DMS79 (cell line): ENCODE data around the gene TOMM6.
A peak's percentile ranks its signal among the peaks of the same experiment; 100 is the strongest.
"Not testable (repeated sequence)": the region's sequence is repeated elsewhere in the genome, so short reads cannot be mapped to it uniquely, and the experiment has no call there.

Experiments
- DNase-seq: peaks from one replicate; lab custom pipeline; 2025; lab: John Stamatoyannopoulos, UW

The TOMM6 gene

DNA sequence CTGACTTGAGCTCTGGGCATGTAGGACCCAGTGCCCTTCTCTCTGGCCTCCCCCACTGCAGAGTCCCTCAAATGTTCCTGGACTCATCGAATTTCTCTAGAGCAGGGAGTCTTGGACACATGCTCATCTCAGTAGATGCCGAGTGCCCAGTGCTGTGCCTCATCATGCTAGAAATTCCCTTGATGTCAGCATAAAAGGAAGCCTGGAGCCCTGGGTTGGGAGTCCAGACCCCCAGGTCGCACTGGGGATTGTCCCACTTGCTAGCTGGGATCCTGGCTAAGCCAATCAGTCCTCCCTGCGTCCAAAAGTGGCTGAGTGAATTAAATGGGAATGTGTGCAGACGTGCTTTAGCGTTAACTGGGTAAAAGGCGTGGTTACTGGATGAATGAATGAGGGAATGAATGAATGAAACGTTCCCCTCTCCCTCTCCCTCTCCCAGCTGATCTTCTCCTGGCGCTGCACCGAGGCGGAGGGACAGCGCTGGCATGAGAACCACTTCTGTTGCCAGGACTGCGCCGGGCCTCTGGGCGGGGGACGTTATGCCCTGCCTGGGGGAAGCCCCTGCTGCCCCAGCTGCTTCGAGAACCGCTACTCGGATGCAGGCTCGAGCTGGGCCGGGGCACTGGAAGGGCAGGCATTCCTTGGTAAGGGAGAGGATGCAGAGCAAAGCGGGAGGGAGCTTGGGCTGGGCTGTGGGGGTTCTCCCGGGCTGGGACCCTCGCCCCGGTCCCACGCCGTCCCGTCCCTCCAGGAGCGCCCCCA is 1.6 kb upstream of the TOMM6 start:
- no peak for DNase-seq

DNA sequence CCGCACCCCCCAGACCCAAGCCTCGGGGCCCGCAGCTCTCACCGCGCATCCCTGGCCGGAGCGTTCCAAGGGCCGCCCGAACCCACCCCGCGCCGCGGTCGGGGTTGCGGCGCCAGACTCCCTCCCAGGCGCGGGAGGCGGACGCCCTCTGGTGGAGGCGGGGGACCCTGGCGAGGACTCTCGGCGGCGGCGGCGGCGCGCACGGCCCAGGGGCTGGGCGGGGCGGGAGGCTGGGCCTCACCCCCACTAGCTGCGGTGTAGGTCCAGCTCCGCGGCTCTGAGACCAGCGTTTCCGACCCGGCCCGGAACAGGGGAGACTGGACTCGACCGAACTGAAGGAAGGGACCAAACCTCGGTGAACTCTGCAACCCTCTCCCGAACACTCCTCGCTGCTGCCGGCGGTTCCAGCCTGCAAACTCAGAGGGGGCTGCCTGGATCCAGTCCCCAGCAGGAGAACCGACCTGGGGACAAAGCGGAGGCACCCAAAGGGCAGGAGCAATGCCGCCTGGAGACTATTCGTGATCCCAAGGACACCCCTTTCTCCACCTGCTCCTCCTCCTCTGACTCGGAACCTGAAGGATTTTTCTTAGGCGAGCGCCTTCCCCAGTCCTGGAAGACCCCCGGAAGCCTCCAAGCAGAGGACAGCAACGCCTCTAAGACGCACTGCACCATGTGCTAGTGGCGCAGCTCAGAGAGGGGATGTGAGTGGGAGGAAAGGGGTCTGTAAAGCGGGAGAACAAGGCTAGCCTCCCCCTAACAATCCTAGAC is 859 bp upstream of the TOMM6 start:
- DNase-seq = no peak

DNA sequence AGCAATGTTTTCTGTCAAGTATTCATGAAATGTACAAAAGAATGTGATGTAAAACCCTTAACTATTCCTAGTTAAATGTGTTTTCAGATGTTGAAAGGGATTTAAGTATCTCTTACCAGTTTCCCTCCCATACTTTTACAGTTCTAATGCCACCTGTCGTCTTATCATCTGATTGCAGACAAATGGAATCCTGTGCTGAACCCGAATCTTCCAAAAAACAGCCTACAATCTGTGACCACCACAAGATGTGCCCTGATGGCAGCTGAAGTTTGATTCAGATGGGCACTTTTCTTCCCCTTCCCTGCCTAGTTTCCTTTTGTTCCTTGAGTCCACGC is 1.9 kb downstream of the TOMM6 start:
- DNase-seq = no peak

DNA sequence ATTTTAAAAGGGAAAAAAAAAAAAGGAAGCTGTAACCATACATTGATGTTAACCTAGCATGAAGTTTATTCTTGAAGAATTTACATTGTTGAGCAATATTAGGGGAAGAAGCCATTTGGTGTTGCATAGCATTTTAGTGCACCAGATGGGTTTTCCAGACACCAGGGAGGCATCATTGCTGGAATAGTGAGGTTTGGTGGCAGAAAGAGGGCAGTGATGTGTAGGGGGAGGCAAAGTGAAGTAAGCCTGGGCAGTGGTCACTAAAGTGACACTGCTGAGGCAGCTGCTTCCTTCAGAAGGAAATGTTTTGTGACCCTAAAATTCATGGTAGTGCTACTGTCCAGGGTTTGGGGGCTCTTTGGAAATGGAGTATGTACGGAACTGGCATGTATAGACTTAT is 2.6 kb downstream of the TOMM6 start:
- no peak for DNase-seq

DNA sequence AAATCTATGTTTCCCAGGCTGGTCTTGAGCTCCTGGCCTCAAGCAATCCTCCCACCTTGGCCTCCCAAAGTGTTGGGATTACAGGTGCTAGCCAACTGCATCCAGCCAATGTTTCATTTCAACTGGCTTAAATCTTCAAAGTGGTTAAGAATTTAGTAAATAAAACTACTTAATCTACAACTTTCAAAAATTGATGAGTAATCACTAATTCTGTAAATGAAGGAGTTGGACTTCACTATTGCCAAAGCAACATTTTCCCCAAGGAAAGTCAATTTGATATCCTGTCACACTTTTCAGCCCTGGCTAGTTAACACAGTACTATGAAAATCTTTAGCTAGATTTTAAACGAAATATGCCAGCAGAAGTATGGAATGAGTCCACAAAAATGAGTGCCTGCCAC is 3.8 kb downstream of the TOMM6 start:
- DNase-seq = no peak

DNA sequence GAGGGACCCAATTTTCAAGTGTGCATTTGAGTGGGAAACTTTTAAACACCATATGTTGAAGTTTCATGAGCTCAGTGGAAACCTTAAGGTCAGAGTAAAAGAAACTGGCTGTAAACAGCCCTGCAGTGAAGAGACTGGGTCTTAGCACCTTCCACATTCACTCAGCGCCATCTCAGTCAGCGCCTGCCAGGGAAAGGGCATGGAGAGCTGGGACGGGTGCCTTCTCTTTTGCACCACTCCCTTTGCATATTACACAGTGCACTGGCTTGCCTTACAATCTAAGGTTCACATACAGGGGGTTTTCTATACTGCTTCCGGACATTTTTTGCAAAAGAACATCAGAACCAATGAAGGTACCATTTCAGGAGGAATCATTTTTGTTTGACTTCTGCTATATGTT is 4.5 kb downstream of the TOMM6 start:
- DNase-seq = no peak

DNA sequence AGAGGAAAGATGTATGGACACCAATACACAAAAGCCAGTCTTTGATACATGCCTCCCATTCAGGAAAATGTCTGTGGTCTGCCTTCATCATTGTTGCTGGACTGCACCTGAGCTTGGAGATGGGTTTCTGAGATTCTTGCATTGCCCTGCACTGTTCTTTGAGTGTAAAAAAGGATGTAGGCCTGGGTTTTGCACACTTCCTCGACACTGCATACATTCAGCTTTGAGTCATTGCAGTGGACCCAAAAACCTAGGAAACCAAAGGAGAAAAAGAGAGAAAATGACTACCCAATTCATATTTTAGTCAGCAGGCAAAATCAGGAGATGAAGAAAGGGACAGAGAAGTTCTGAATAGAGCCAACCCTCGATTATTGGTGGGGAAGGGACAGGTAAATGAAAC is 9.0 kb downstream of the TOMM6 start:
- DNase-seq = no peak

DNA sequence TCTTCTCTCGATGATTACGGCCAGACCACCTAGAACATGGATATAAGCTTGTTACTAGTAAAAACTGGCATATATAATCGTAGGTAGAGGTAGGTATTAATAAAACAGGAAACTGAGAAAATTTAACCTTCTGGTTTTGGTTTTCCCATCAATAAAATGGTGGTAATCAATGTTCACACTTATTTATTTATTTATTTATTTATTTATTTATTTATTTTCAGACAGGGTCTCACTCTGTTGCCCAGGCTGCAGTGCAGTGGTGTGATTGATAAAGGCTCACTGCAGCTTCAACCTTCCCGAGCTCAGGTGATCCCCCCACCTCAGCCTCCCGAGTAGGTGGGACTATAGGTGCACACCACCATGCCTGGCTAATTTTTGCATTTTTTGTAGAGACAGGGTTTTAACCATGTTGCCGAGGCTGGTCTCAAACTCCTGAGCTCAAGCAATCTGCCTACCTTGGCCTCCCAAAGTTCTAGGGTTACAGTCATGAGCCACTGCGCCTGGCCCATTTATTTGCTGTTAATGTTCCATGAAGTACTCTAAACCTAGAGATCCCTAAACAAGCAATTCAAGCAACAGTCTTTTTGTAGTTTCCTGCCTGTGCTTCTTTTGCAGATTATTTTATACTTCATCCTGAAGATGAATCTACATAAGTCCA is 11.5 kb downstream of the TOMM6 start:
- DNase-seq = peak; percentile 75

DNA sequence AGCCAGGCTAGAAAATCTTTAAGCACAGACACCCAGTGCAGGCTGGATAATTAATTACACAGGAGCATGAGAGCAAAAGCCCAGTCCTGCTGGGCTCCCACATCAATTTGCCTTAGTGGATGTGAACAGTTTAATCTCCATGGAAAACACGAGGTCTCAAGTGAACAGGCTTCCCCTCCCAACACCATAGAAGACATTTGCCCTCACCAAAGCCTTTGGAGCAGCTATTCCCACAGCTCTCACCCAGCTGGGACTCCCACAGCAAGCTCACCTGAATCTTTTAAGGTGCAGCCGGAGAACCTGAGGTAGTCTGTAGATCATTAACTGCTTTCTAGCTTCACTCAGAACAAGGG is 12.0 kb downstream of the TOMM6 start:
- DNase-seq = peak; percentile 75

DNA sequence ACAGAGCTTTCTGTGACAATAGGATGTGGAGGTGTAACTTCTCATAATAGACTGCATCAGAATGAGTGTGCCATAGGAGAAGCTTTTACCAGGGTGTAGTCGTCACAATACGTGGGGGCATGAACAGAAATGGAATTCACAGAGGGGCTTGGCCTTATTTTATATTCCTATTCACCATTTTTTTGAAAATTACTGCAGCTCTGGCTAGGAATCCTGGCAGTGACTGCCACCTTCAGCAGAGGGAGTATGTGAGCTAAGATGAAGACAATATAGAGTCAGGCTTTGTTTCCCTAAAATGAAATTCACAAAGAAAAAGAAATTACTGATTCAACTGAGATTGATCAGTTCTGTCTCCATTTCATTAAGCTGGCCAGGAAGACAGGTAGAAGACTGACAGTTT is 13.9 kb downstream of the TOMM6 start:
- DNase-seq = no peak

DNA sequence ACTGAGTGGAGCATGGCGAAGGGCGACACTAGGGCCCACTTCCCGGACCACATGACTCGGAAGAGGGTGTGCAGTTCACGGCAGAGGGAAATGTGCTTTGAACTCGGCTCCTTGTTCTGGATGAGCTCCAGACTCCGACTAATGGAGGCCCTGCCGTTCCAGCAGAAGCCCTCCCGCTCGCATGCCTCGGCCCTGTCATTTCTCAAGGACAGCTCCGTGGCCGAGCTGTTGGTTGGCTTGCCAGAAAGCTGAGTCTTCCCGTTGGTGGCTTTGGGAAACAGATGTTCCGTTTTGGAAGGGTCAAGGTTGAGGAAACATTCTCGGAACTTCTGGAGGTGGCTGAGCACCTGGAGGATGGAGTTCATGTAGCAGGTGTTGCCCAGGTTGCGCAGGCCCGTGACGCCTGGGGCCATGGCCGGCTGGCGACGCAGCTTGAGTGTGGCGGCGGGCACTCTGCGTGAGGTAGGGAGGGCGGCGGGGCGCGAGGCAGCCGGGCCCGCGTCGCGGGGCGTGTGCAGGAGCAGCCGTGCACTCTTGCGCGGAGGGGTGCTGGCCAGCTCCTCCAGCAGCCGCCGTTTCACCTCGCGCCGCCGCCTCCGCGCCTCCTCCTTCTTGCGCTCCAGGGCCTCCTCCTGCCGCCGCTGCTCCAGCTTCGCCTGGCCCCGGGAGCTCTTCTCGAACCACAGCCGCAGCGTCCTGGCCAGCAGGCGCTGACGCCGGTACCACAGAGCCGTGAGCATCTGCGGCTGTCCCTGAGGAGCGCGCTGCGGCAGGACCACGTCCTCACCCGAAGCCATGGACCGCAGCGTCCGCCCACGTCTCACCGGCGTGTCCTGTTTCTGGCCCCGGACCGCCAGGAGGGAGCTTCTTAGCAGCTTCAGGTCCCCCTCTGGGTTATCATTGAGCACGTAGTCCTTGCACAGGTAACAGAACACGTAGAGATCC is 18.6 kb downstream of the TOMM6 start:
- DNase-seq = no peak

DNA sequence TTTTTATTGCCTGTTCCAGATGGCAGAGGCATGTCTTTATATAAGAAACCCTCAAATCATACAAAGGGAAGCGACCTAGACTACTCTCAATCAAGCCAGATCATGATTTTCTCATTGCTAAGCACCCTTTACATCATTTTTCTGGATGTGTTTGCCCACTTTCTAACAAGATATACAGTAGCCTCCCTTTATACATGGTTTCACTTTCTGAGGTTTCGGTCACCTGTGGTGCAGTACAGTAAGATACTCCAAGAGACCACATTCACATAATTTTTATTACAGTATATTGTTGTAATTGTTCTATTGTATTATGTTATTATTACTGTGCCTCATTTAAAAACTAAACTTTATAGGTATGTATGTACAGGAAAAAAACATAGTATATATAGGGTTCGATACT is 23.6 kb downstream of the TOMM6 start:
- DNase-seq = no peak

DNA sequence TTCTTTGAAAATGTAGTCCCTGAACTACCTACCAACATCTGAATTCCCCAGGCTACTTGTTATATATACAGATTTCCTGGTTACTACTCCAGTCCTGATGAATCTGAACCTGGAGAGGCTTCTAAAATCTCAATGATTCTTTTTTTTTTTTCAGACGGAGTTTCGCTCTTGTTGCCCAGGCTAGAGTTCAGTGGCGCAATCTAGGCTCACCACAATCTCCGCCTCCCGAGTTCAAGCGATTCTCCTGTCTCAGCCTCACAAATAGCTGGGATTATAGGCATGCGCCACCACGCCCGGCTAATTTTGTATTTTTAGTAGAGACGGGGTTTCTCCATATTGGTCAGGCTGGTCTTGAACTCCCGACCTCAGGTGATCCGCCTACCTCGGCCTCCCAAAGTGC is 24.5 kb downstream of the TOMM6 start:
- DNase-seq = not testable (repeated sequence)

DNA sequence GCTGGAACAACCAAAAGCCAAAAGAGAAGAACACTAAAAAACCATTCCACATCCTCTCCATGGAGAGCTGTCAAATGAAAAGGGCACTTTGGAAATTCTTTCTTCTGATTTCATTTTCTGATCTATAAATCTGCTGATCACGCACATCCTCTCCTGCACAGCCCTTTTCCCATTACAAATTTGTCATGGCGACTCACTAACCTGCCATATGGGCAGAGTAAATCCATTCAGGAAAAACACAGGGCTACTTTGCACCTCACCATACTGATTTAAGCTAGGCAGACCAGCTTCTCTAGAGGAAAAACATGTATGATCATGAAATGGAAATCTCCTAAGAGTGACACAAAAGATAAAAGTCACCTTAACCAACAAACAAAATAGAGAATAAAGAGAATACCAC is 26.0 kb downstream of the TOMM6 start:
- no peak for DNase-seq

DNA sequence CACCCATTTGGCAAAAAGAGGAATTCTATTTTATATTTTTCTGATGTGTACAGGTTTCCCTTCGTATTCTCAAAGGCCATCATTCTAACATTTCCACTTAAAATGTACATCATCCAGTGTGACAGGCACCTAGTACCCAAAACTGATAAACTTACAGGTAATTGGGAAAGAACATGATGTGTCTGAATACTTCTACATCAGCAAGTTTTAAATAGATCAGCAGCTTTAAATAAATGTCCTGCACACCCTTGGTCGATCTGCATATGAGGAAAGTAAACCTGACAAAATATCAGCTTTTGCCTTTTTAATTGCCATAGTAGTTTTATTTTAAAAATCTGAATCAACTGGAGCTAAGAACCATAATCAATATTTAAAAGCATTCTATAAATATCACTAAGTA is 26.5 kb downstream of the TOMM6 start:
- no peak for DNase-seq

DNA sequence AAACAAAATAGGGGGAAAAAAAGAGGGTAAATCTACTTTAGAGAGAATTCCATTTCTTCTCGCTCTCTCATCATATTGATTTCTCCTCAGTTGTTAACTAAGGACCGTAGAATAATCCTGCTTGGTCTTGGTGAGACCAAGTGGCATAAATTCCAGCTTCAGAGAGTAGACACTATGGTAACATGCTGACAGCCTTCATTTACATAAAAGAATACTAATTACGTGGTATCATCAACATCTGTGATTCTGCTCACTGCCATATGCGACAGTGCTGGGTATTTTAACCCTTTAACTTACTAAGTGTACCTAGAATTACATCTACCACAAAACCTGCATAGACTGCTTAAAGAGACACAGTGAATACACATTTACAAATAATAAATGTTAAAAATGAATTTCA is 27.1 kb downstream of the TOMM6 start:
- DNase-seq = no peak

DNA sequence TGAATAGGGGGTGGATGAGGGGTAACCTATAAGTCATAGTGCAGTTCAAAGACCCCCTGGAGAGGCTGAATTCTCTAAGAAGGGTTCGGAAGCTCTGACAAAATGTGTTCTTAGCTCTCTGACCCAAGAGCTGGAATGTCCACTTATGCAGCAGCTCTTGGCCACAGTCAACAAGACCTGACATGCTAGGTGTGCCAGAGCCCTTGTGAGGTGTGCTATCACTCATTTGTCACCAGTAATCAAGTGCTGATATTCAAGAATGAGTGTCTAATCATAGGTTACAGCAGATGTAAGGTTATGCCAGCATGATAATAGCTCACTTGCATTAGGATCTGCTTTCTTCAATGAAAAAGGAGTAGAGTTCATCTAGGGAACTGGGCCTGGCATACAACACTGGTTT is 28.1 kb downstream of the TOMM6 start:
- DNase-seq = no peak

DNA sequence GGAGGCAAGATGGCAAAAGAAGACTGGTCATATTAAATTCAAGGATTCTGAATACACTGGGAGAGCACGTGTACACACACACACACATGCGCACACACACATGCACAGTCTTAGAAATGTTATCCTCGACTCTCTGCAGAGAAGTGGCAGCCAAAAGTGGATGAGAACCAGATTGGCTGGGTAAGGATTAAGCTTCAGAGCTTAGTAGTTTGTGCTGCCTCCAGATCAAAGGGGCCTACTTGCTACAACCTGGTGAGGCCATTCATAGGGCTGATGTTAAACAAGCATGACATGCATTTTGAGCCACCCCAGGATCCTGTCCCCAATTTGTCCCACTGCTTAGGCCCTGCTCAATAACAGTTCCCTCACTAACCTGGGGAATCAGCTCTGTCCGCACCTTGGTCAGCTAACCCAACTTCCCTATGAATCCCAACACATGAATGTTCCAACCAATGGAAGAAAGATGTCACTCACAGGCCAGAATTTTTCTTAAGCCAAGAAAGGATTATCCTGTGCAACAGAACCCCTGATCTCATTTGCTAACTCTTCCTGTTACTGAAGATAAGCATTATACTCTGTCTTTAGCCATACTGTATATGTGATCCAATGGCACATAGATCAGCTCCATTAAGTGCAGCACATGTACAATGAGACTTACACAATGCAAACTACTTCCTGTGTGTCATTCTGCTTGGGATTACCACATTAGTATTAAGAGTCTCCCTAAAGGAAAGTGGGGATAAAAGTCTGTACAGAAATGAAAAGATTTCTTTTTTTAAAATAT is 31.0 kb downstream of the TOMM6 start:
- DNase-seq = no peak

DNA sequence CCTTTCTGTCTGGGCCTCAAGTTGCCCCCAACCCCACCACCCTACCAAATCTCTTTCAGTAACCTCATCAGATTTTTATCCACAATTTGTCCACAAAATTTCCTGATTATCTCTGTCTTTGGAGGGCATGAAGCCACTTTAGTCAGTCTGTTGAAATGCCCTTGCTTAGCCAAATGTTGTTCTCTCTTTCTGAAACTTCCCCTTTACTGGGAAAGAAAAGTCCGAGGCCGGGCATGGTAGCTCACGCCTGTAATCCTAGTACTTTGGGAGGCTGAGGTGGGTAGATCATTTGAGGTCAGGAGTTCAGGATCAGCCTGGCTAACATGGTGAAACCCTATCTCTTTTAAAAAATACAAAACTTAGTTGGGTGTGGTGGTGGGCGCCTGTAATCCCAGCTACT is 33.8 kb downstream of the TOMM6 start:
- DNase-seq = no peak

DNA sequence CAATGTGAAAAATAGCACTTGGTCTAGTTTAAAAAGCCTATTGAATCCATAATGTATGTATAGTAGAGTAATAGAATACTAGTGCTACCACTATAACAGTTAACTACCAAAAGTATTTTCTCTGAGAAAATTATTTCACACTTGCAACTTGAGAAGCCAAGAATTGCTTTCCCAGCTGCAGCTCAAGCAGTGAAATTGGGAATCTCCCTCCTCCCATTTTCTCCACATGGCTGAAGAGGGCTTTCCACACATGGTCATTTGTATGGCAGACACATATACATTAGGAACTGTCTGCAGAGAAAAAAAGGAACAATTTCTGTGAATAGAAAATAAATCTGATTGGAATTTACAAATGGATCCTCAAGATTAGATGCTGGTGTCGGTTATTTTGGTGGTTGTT is 34.5 kb downstream of the TOMM6 start:
- DNase-seq = no peak

DNA sequence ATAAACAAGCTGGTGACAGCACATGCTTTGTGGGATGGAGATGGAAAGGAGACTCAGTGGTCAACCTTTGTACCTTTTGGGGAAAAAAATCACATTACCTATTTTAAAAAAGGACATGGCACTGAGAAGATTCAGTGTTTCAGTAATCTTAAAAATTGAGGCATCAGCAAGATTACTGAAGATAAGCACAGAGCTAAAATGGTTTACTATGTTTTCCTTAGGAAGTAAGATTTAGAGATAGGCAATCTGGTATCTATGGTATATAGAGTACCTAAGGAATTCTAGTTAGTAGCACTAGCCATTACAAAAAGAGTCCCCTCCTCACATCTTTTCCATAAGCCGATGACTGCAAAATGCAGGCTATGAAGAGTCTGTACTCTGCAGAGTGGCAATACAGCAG is 35.7 kb downstream of the TOMM6 start:
- DNase-seq = no peak
